Loucy (cell line): ENCODE results near the gene CTNNA2.

Experiments
- EZH2phosphoT487 ChIP-seq: fragments of 200-600 bp; IDR thresholded peaks from 2 replicates; pipeline ENCODE4 v1.6.1; 2018; ENCODE audit warnings: antibody characterized with exemption, mild to moderate bottlenecking, moderate library complexity, borderline replicate concordance
- TF ChIP-seq, protein P1 (sequence below): fragments of 200-600 bp; sonication (generic); conservative IDR thresholded peaks from 2 replicates; pipeline ENCODE4 v1.5.1; 2014; ENCODE audit warnings: mild to moderate bottlenecking, antibody characterized with exemption, low read length

DNA sequence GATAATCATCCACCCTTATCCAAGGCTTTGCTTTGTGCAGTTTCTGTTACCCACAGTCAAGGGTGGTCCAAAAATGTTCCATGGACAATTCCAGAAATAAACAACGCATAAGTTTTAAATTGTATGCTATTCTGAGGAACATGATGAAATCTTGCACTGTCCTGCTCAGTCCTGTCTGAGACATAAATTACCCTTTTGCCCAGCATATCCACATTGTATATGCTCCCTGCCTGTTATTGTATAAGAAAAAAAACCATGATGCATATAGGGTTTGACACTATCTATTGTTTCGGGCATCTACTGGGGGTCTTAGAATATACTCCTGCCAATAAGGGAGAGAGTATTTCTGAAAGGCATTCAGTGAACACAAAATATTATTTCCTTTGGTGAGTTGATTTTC lies 767.7 kb downstream of the CTNNA2 start:
- TF ChIP-seq, protein P1, sequence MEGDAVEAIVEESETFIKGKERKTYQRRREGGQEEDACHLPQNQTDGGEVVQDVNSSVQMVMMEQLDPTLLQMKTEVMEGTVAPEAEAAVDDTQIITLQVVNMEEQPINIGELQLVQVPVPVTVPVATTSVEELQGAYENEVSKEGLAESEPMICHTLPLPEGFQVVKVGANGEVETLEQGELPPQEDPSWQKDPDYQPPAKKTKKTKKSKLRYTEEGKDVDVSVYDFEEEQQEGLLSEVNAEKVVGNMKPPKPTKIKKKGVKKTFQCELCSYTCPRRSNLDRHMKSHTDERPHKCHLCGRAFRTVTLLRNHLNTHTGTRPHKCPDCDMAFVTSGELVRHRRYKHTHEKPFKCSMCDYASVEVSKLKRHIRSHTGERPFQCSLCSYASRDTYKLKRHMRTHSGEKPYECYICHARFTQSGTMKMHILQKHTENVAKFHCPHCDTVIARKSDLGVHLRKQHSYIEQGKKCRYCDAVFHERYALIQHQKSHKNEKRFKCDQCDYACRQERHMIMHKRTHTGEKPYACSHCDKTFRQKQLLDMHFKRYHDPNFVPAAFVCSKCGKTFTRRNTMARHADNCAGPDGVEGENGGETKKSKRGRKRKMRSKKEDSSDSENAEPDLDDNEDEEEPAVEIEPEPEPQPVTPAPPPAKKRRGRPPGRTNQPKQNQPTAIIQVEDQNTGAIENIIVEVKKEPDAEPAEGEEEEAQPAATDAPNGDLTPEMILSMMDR: no peak
- TF ChIP-seq EZH2phosphoT487: no peak
